ENCODE measurements around the gene PDHA1. TPM values are rescaled to one million over a fixed set of nuclear protein-coding genes. Genes with fewer than 3 reads are reported as not detected.
A peak's percentile ranks its signal among the peaks of the same experiment; 100 is the strongest.

Gene PDHA1
- 100 to 1,000 TPM in 1 of 4 donors, 10 to 100 TPM in 3; 48.8 to 121 (median 66.5) TPM for total RNA-seq

- Histone ChIP-seq H3K4me1 (peaks cover 0 to 31% (median 11%) of the 10 kb centered on the region in 3 donors), H3K36me3 (peaks cover 0 to 5% (median 0%) of the 10 kb centered on the region in 3 donors), H3K27me3 (no peaks in the 10 kb centered on the region), H3K9me3 (no peaks in the 10 kb centered on the region), H3K4me3 (peak within 1 kb of the TSS; percentile 69 to 83 (median 74)), H3K27ac (peak within 1 kb of the TSS; percentile 89 to 93 (median 92))
- TF ChIP-seq POLR2A (IDR thresholded peaks at IDR 0.05) (peak in 2 of 4 donors; percentile 35 to 68), CTCF (IDR thresholded peaks at IDR 0.05) (no peak)
- 20% methylated on average over 1 of the region's 81 CpGs; no CpG with 5 or more reads in 1 of the 2 donors for WGBS, 2 donors
- intact Hi-C loops (cut with DNase I), result no loop called here
- DNase-seq, result peak; percentile 64
Measured at GRCh38 chrX:19343535-19344408, at the start of gene PDHA1. PDHA1 (plus strand) TSS chrX:19343927; CDS start chrX:19344038, 111 bp downstream.

- Histone ChIP-seq H3K27me3 (no peaks in the 10 kb centered on the region), H3K36me3 (no peaks in the 10 kb centered on the region), H3K4me3 (no peak overlapping the region), H3K9me3 (no peaks in the 10 kb centered on the region), H3K27ac (no peak overlapping the region), H3K4me1 (no peaks in the 10 kb centered on the region)
- TF ChIP-seq CTCF (IDR thresholded peaks at IDR 0.05) (no peak), POLR2A (IDR thresholded peaks at IDR 0.05) (no peak)
- no peak for DNase-seq
- 34 to 36% methylated on average over 9 to 10 of the region's 10 CpGs for WGBS, 2 donors
- intact Hi-C loops (cut with DNase I), result no loop called here
Measured at GRCh38 chrX:19303256-19303880, 40.4 kb upstream of the PDHA1 start.

- intact Hi-C loops (cut with DNase I), result no loop called here
- no peaks in the 10 kb centered on the region for H3K4me1 ChIP-seq
- TF ChIP-seq CTCF (IDR thresholded peaks at IDR 0.05) (no peak), POLR2A (IDR thresholded peaks at IDR 0.05) (no peak)
- no peaks in the 10 kb centered on the region for H3K27me3 ChIP-seq
- DNase-seq, result no peak
- H3K4me3 ChIP-seq, result no peak overlapping the region
- H3K36me3 ChIP-seq, result no peaks in the 10 kb centered on the region
- WGBS, 2 donors, result 83 to 86% methylated on average over 1 to 2 of the region's 2 CpGs
- H3K9me3 ChIP-seq, result no peaks in the 10 kb centered on the region
- H3K27ac ChIP-seq, result no peak overlapping the region
Measured at GRCh38 chrX:19326567-19326966, 17.2 kb upstream of the PDHA1 start.

- no peaks in the 10 kb centered on the region for H3K36me3 ChIP-seq
- TF ChIP-seq POLR2A (IDR thresholded peaks at IDR 0.05) (no peak), CTCF (IDR thresholded peaks at IDR 0.05) (no peak)
- H3K4me1 ChIP-seq, result no peaks in the 10 kb centered on the region
- intact Hi-C loops (cut with DNase I), result loop anchor here (5.0 to 10.0 kb wide), 2 partner anchors 407 to 940 kb away; no protein-coding TSS in a partner anchor
- no peaks in the 10 kb centered on the region for H3K27me3 ChIP-seq
- no peak overlapping the region for H3K27ac ChIP-seq
- H3K9me3 ChIP-seq, result peaks cover 0 to 7% (median 7%) of the 10 kb centered on the region in 3 donors
- no peak for DNase-seq
- no peak overlapping the region for H3K4me3 ChIP-seq
- 74 to 80% methylated on average over 8 to 9 of the region's 10 CpGs for WGBS, 2 donors
Measured at GRCh38 chrX:19331831-19332230, 11.9 kb upstream of the PDHA1 start.

- no peak for TF ChIP-seq CTCF (IDR thresholded peaks at IDR 0.05)
- DNase-seq, result no peak
- Histone ChIP-seq H3K4me1 (no peaks in the 10 kb centered on the region), H3K36me3 (no peaks in the 10 kb centered on the region), H3K27me3 (no peaks in the 10 kb centered on the region), H3K9me3 (peaks cover 0 to 7% (median 7%) of the 10 kb centered on the region in 3 donors), H3K4me3 (no peak overlapping the region), H3K27ac (no peak overlapping the region)
- intact Hi-C loops (cut with DNase I), result loop anchor here (5.0 to 10.0 kb wide), 2 partner anchors 408 to 941 kb away; no protein-coding TSS in a partner anchor
- 27 to 41% methylated on average over 3 to 5 of the region's 5 CpGs for WGBS, 2 donors
Measured at GRCh38 chrX:19332983-19333382, 10.7 kb upstream of the PDHA1 start.

Measured in esophagus squamous epithelium (tissue), 5 donors.